Hindlimb muscle (tissue), 1 donor: ENCODE measurements around the gene LDLR. TPM values are rescaled to one million over a fixed set of nuclear protein-coding genes. Genes with fewer than 3 reads are reported as not detected.
"Not testable (repeated sequence)": the region's sequence is repeated elsewhere in the genome, so short reads cannot be mapped to it uniquely, and the experiment has no call there.

Source experiments
- DNase-seq: peaks from one replicate; pipeline ENCODE4 v3.0.0-alpha.2; 2013
- polyA plus RNA-seq: library from polyadenylated mRNA; unstranded; fragments of 120-200 nt; gene quantifications from one replicate; pipeline ENCODE4 v1.2.1, GENCODE V29; 2013; ENCODE audit not compliant: insufficient read length

Gene LDLR
- polyA plus RNA-seq, 1 donor: 20.4 TPM

DNA sequence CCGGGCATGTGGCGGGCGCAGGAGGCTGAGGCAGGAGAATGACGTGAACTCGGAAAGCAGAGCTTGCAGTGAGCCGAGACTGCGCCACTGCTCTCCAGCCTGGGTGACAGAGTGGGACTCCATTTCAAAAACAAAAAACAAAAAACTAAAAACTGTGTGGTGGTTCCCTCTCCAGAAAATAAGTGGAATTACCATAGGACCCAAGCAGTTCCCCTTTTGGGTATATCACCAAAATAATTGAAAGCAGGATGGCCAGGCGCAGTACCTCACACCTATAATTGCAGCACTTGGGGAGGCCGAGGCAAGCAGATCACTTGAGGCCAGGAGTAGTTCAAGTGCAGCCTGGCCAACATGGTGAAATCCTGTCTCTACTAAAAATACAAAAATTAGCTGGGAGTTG, 15.7 kb upstream of the LDLR start:
- no peak for DNase-seq

DNA sequence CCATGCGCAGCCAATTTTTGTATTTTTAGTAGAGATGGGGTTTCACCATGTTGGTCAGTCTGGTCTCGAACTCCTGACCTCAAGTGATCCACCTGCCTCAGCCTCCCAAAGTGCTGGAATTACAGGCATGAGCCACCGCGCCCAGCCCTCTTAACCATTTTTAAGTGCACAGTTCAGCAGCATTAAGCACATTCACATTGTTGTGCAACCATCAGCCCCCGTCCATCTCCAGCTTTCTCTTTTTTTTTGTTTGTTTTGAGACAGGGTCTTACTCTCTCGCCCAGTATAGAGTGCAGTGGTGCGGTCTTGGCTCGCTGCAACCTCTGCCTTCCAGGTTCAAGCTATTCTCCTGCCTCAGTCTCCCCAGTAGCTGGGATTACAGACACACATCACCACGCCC, 12.5 kb upstream of the LDLR start:
- DNase-seq: not testable (repeated sequence)

DNA sequence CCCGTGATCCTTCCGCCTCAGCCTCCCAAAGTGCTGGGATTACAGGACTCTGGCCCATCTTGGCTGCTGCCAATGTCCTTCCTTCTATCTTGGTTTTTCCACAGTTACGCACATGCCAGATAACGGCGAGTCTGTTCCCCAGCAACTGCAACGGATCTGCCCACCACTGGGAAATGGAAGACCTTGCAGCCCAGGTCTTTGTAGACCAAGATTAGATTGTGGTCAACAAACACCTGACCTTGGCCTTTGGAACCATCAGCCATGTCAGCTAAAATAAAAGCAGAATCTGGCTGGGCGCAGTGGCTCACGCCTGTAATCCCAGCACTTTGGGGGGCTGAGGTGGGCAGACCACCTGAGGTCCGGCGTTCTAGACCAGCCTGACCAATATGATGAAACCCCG, 10.4 kb upstream of the LDLR start:
- no peak for DNase-seq

DNA sequence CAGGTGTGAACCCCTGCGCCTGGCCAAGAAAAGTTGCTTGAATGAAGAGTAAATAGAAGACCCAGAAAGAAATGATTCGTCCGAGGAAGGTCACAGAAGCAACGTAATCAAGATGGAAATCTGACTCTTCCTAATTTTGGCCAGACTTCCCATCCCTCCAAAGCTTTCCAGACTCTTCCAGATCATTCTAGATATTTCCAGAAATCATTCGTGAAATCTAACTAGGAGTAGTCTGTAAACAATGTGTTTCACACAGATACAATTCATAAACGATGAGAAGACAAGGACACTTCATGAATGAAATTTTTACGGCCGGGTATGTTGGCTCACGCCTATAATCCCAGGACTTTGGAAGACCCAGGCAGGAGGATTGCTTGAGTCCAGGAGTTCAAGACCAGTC, 9.3 kb upstream of the LDLR start:
- no peak for DNase-seq

DNA sequence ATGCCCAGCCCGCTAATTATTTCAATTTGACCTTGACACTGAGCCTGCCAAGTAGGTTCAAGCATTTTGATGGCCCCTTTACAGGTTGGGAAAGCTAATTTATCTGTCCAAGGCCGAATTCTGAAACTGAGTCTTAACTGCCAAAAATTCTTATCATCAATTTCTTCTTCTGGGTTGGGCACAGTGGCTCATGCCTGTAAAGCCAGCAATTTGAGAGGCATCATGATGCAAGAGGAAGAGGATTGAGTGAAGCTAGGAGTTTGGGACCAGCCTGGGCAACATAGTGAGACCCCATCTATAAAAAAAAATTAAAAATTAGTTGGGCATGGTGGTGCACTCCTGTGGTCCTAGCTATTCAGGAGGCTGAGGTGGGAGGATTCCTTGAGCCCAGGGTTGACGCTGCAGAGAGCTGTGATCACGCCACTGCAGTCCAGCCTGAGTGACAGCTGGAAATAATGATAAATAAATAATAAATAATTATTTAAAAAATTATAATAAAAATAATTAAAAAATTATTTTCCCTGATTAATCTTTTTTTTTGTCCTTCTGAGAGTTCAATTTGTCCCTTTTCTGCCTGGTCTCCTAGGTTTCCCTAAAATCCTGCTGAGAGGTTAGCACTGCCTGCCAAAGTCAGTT, 1.3 kb upstream of the LDLR start:
- no peak for DNase-seq

DNA sequence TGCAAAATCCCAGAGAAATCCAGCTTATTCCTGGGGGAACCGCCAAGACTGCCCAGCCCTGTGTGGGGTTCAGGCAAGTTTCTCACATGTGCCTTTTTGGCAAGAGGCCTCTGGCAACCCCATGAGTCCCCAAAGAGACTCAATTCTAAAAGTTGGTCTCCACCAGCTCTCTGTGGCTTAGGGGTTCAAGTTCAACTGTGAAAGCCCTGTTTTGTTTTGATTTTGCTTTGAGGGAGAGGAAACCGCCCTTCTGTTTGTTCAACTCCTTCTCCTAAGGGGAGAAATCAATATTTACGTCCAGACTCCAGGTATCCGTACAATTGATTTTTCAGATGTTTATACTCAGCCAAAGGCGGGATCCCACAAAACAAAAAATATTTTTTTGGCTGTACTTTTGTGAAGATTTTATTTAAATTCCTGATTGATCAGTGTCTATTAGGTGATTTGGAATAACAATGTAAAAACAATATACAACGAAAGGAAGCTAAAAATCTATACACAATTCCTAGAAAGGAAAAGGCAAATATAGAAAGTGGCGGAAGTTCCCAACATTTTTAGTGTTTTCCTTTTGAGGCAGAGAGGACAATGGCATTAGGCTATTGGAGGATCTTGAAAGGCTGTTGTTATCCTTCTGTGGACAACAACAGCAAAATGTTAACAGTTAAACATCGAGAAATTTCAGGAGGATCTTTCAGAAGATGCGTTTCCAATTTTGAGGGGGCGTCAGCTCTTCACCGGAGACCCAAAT, 583 bp upstream of the LDLR start:
- DNase-seq: no peak

DNA sequence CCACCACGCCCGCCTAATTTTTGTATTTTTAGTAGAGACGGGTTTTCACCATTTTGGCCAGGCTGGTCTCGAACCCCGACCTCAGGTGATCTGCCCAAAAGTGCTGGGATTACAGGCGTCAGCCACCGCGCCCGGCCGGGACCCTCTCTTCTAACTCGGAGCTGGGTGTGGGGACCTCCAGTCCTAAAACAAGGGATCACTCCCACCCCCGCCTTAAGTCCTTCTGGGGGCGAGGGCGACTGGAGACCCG, 676 bp downstream of the LDLR start:
- DNase-seq: not testable (repeated sequence)

DNA sequence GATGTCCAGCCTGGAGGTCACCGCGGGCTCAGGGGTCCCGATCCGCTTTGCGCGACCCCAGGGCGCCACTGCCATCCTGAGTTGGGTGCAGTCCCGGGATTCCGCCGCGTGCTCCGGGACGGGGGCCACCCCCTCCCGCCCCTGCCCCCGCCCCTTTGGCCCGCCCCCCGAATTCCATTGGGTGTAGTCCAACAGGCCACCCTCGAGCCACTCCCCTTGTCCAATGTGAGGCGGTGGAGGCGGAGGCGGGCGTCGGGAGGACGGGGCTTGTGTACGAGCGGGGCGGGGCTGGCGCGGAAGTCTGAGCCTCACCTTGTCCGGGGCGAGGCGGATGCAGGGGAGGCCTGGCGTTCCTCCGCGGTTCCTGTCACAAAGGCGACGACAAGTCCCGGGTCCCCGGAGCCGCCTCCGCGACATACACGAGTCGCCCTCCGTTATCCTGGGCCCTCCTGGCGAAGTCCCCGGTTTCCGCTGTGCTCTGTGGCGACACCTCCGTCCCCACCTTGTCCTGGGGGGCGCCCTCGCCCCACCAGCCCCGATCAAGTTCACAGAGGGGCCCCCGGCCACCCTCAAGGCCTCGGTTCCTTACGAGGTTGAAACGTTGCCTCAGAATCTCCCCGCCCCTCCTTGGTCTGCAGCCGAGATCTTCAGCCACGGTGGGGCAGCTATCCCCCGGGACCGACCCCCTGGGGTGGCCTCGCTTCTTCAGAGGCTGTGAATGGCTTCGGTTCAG, 1.2 kb downstream of the LDLR start:
- peak; percentile 94 for DNase-seq

DNA sequence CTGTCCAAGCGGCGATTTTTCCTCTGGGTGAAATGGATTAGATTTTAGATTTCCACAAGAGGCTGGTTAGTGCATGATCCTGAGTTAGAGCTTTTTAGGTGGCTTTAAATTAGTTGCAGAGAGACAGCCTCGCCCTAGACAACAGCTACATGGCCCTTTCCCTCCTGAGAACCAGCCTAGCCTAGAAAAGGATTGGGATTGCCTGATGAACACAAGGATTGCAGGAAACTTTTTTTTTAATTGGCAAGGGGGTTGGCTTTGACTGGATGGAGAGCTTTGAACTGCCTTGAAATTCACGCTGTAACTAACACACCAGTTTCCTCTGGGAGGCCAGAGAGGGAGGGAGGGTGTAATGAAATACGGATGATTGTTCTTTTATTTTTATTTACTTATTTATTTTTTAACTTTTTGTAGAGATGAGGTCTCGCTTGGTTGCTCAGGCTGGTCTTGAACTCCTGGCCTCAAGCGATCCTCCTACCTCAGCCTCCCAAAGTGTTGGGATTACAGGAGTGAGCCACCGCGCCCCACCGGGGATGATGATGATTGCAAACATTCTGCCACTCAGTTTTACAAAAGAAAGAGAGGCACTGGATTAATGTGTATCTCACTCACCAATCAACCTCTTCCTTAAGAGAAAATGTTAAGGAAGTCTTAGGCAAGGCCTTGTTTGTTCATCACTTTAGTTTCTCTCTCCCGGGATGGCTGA, 1.9 kb downstream of the LDLR start:
- DNase-seq: no peak

DNA sequence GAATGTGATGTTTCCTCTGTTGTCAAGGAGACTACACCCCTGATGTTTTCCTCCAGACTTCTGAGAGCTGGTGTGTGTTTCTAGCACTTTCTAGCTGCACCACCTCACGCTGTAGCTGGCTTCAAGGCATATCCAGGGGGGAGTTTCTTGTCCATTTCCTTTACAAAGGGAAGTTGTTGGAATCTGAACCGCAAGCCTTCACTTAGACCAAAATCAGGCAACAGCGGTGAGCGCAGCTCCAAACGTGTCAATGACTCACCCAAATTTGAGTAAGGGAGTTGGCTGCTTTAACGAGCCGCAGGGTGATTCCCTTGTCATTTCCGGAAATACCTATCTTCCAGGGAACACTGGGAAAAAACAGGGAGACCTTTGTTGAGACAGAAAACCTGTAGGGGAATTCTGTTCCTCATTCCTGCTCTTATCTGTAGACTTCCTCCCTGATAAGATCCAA, 2.5 kb downstream of the LDLR start:
- peak; percentile 63 for DNase-seq

DNA sequence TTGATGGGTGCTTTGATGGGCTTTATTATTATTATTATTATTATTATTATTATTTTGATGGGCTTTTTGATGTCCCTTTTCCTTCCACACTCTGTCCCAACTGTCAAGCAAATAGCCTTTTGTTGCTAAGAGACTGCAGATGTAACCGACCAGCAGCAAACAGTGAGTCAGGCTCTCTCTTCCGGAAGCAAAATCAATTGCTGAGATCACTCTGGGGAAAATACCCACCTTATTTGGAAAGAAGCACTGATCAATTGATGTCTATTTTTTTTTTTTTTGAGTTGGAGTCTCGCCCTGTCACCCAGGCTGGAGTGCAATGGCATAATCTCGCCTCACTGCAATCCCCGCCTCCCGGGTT, 2.9 kb downstream of the LDLR start:
- DNase-seq: no peak

DNA sequence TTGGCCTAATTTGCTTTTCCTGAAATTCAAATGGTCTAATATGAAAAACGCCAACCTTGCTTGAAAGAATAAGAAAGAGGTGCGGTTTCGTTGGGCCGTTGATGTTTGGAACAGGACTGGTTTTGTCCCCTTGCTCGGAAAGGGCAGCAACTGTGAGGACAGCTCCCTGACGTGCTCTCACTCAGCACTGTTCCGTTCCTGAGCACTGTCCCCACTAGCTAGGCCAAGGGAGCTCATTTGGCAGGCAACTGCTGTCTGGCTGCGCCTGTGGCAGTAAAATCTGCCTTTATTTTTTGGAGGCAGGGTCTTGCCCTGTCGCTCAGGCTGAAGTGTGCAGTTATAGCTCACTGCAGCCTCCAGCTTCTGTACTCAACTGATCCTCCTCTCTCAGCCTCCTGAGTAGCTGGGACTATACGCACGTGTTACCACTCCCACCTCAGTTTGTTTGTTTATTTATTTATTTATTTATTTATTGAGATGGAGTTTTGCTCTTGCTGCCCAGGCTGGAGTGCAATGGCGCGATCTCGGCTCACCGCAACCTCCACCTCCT, 4.5 kb downstream of the LDLR start:
- no peak for DNase-seq

DNA sequence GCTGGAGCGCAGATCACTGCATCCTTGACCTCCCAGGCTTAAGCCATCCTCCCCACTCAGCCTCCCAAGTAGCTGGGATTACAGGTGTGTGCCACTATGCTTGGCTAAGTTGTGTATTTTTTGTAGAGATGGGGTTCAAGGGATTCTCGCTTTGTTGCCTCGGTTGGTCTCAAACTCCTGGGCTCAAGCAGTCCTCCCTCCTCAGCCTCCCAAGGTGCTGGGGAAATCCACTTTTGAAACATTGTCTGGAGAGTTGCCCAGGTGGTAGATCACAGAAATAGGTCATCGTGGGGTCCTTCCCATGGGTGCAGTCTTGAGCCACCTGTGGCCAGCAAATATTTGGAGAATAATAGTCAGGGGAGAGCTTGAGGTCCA, 5.2 kb downstream of the LDLR start:
- DNase-seq: no peak

DNA sequence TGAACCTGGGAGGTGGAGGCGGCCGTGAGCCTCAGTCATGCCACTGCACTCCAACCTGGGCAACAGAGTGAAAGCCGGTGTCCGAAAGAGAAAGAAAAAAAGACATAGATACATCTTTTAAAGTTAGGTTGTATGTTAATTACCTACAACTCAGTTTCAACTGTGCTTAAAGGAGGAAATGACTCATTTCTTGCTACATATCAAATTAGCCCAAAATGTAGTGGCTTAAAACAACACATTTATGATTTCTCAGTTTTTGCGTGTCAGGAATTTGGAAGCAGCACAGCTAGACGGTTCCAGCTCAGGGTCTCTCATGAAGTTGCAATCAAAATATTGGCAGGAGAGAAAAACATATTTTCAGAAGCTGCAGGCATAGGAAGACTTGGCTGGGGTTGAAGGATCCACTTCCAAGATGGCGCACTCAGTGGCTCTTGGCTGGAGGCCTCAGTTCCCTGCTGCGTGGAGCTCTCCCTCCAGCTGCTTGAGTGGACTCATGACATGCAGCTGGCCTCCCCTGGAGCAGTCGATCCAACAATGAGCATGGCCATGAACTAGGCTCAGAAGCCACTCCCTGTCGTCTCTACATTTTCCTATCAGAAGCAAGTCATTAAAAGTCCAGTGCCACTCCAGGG, 7.1 kb downstream of the LDLR start:
- peak; percentile 90 for DNase-seq

DNA sequence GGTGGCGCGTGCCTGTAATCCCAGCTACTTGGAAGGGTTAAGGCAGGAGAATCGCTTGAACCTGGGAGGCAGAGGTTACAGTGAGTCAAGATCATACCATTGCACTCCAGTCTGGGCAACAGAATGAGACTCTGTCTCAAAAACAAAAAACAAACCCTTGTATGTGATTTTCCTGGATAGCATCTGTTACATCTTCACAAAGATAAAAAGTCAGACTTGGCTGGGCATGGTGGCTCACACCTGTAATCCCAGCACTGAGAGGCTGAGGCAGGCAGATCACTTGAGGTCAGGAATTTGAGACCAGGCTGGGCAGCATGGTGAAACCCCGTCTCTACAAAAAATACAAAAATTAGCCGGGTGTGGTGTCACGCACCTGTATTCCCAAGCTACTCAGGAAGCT, 8.1 kb downstream of the LDLR start:
- not testable (repeated sequence) for DNase-seq

DNA sequence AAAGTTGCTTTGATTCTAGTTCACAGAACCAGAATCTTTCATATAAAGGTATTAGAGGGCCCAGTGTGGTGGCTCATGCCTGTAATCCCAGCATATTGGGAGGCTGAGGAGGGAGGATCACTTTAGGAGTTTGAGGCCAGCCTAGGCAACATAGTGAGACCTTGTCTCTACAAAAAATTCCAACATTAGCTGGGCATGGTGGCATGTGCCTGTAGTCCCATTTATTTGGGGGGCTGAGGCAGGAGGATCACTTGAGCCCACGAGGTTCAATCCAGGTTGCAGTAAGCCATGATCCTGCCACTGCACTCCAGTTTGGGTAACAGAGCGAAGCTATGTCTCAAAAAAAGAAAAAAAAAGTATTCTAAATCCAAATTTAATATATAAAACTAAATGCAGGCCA, 9.1 kb downstream of the LDLR start:
- no peak for DNase-seq

DNA sequence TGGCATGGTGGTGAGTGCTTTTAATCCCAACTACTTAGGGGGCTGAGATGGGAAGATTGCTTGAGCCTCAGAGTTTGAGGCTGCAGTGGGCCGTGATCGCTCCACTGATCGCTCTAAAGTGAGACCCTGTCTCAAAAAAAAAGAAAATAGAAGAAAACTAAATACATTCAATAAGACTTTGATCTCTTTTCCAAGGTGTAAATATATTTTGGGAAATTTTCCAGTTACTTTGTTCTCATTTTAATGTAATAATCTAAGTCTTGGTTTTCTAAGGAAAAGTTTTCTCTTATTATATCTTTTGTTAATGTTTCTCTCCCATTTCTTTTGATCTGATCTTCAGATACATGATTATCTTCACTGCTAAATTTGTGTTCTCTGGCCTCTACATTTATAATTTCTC, 9.6 kb downstream of the LDLR start:
- no peak for DNase-seq

DNA sequence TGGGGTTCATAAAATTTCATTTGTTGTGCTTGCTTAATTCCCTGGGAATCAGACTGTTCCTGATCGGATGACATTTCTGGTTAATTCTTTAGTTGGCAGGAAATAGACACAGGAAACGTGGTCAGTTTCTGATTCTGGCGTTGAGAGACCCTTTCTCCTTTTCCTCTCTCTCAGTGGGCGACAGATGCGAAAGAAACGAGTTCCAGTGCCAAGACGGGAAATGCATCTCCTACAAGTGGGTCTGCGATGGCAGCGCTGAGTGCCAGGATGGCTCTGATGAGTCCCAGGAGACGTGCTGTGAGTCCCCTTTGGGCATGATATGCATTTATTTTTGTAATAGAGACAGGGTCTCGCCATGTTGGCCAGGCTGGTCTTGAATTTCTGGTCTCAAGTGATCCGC, 10.8 kb downstream of the LDLR start:
- no peak for DNase-seq

DNA sequence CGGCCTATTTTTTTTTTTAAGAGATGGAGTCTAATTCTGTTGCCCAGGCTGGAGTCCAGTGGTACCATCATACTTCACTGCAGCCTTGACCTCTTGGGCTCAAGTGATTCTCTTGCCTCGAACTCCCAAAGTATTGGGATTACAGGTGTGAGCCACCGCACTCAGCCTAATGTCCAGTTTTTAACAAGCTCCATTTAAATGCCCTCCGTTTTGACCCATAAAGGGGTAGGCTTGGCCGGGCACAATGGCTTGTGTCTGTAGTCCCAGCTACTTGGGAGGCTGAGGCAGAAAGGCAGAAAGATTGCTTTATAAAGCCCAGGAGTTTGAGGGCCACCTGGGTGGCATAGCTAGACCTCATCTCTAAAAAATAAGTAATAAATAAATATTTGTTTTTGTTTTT, 11.8 kb downstream of the LDLR start:
- no peak for DNase-seq

DNA sequence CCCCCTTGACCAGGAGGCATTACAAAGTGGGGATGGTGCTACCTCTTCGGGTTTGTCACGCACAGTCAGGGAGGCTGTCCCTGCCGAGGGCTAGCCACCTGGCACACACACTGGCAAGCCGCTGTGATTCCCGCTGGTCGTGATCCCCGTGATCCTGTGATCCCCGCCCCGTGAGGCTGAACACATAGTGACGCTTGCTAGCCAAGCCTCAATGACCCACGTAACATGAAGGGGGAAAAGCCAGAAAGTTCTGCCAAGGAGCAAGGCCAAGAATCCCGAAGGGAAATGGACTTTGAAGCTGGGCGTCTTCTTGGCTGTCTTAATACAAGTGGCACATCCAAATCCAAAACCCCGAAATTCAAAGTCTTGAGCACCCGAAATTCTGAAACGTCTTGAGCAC, 13.7 kb downstream of the LDLR start:
- no peak for DNase-seq

DNA sequence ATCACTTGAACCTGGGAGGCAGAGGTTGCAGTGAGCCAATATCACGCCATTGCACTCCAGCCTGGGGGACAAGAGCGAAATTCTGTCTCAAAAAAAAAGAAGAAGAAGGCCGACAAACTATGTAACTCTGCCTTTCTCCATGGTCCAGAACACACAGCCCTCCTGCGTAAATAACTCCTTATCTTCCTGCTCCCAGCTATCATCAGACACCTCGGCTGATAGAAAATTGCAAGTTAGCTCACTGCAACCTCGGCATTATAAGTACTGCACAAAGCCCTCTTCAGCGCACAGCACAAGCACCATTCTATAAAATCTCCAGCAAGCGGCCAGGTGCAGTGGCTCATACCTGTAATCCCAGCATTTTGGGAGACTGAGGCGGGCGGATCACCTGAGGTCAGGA, 14.4 kb downstream of the LDLR start:
- DNase-seq: not testable (repeated sequence)

DNA sequence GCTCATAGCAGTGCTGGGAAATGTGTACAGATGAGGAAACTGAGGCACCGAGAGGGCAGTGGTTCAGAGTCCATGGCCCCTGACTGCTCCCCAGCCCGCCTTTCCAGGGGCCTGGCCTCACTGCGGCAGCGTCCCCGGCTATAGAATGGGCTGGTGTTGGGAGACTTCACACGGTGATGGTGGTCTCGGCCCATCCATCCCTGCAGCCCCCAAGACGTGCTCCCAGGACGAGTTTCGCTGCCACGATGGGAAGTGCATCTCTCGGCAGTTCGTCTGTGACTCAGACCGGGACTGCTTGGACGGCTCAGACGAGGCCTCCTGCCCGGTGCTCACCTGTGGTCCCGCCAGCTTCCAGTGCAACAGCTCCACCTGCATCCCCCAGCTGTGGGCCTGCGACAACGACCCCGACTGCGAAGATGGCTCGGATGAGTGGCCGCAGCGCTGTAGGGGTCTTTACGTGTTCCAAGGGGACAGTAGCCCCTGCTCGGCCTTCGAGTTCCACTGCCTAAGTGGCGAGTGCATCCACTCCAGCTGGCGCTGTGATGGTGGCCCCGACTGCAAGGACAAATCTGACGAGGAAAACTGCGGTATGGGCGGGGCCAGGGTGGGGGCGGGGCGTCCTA, 15.9 kb downstream of the LDLR start:
- no peak for DNase-seq
